ENCODE results near the gene RBBP5. TPM values are rescaled to one million over a fixed set of nuclear protein-coding genes. Genes with fewer than 3 reads are reported as not detected.

The RBBP5 gene
- polyA plus RNA-seq, 5 donors: 15.6 to 21.5 (median 18.8) TPM

GRCh38 chr1:205076245-205076761 is 45.5 kb downstream of the RBBP5 start:
- DNase-seq: no peak

- DNase-seq: no peak
Observed at GRCh38 chr1:205075642-205076155, 46.1 kb downstream of the RBBP5 start.

GRCh38 chr1:205074513-205074912 is 47.3 kb downstream of the RBBP5 start:
- DNase-seq: no peak

- no peak for DNase-seq
Observed at GRCh38 chr1:205074084-205074483, 47.7 kb downstream of the RBBP5 start.

GRCh38 chr1:205073511-205073910 is 48.3 kb downstream of the RBBP5 start:
- DNase-seq: no peak

- no peak for DNase-seq
Observed at GRCh38 chr1:205072881-205073280, 48.9 kb downstream of the RBBP5 start.

GRCh38 chr1:205072286-205072685 is 49.5 kb downstream of the RBBP5 start:
- no peak for DNase-seq

- no peak for DNase-seq
Observed at GRCh38 chr1:205071801-205072200, 50.0 kb downstream of the RBBP5 start.

GRCh38 chr1:205071028-205071409 is 50.8 kb downstream of the RBBP5 start:
- DNase-seq: no peak

- no peak for DNase-seq
Observed at GRCh38 chr1:205069371-205070125, 52.2 kb downstream of the RBBP5 start.

GRCh38 chr1:205068457-205069040 is 53.2 kb downstream of the RBBP5 start:
- DNase-seq: peak; percentile 33 to 35

GRCh38 chr1:205068001-205068400 is 53.8 kb downstream of the RBBP5 start:
- no peak for DNase-seq

GRCh38 chr1:205067031-205067430 is 54.7 kb downstream of the RBBP5 start:
- DNase-seq: no peak

- DNase-seq: no peak
Observed at GRCh38 chr1:205066141-205066818, 55.5 kb downstream of the RBBP5 start.

GRCh38 chr1:205065666-205066065 is 56.1 kb downstream of the RBBP5 start:
- no peak for DNase-seq

GRCh38 chr1:205064741-205065316 is 56.9 kb downstream of the RBBP5 start:
- no peak for DNase-seq

- no peak for DNase-seq
Observed at GRCh38 chr1:205064301-205064700, 57.5 kb downstream of the RBBP5 start.

GRCh38 chr1:205062895-205063294 is 58.9 kb downstream of the RBBP5 start:
- DNase-seq: no peak

- no peak for DNase-seq
Observed at GRCh38 chr1:205062319-205062718, 59.5 kb downstream of the RBBP5 start.

- DNase-seq: peak; percentile 75 to 78
Observed at GRCh38 chr1:205061665-205062069, 60.1 kb downstream of the RBBP5 start.

GRCh38 chr1:205061227-205061626 is 60.6 kb downstream of the RBBP5 start:
- no peak for DNase-seq

GRCh38 chr1:205060746-205061145 is 61.0 kb downstream of the RBBP5 start:
- DNase-seq: no peak

Data from right lung (tissue), 5 donors.